Stimulated activated CD8-positive, alpha-beta memory T cell treated with anti-CD3 and anti-CD28 coated beads, Interleukin-2, amount 100 ng/mL, for 48 hours (primary cell): ENCODE results near the gene GNB1L.
"Not testable (repeated sequence)": the region's sequence is repeated elsewhere in the genome, so short reads cannot be mapped to it uniquely, and the experiment has no call there.

Source experiments
- DNase-seq, 2 donors: peaks; one replicate each; pipeline ENCODE4 v3.0.0-alpha.2; 2020; ENCODE audit warnings: low read depth in 2 of 2

Gene GNB1L

DNA sequence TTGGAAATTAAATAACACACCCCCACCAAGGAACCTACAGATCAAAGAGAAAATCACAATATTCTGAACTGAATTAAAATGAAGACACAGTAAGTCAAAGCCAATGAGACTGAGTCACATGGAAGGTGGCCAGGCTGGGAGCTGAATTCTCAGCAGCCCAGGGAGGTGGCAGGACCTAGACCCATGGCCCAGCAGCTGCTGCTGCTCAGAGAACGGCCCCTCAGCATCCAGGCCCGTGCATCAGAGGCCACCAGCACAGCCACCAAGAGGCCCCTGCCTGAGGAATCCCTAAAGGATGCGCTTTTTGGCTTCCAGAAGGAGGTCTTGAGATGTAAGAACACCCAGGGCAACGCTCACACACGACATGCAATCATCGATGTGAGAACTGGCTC is 59.1 kb downstream of the GNB1L start:
- DNase-seq: no peak

DNA sequence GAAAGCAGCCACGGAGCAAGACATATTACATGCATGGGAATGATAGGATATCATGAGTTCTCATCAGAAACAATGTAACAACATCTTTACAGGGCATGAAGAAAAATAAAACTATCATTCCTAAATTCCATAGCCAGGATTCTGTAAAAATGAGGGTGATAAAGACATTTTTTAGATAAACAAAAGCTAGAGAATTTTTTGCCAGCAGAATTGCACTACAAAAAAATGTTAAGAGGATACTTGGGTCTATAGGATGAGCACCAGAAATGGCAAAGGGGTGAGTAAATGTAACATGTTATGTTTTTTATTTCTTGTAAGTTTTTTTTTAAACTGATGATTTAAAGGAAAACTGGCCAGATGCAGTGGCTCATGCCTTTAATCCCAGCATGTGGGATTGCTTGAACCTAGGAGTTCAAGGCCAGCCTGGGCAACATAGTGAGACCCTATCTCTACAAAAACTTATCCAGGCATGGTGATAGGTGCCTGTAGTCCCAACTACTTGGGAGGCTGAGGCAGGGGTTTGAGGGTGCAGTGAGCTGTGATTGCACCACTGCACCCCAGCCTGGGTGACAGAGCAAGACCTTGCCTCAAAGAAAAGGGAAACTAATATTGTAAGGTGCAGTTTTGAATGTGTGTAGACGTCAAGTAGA is 60.9 kb downstream of the GNB1L start:
- DNase-seq: no peak

DNA sequence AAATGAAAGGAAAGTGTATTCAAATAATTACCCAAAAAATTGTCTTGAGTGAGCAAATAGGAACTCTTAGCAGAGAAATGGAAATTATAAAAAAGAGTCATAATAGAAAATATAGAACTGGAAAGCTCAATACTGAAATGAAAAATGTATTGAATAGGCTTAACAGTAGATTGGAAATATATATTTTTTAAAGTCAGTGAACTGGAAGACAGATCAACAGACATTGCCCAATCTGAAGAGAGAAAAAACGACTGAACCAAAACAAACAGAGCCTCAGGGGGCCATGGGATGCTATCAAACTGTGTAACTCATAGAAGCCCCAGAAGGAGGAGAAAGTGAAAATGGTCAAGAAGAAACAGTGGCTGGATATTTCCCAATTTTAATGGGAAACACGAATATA is 61.5 kb downstream of the GNB1L start:
- DNase-seq: no peak

DNA sequence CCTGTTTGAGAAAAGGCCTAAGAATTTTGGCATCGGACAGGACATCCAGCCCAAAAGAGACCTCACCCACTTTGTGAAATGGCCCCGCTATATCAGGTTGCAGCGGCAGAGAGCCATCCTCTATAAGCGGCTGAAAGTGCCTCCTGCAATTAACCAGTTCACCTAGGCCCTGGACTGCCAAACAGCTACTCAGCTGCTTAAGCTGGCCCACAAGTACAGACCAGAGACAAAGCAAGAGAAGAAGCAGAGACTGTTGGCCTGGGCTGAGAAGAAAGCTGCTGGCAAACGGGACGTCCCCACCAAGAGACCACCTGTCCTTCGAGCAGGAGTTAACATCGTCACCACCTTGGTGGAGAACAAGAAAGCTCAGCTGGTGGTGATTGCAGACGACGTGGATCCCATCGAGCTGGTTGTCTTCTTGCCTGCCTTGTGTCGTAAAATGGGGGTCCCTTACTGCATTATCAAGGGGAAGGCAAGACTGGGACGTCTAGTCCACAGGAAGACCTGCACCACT is 62.2 kb downstream of the GNB1L start:
- not testable (repeated sequence) for DNase-seq

DNA sequence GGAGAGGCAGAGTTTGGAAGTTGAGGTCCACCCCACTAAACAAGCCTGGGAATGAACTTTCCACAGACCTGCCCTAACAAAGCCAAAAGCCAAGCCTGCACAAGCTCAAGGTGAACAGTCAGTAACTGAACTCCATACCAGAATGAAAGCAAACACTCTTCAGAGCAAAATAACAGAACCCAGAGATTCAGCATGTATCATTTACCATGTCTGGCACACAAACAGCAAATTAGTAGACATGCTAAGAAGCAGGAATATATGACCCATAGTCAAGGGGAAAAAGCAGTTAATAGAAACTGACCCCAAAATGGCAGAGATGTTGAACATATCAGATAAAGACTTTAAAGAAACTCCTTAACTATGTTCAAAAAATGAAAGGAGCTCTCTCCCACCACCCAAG is 62.8 kb downstream of the GNB1L start:
- no peak for DNase-seq

DNA sequence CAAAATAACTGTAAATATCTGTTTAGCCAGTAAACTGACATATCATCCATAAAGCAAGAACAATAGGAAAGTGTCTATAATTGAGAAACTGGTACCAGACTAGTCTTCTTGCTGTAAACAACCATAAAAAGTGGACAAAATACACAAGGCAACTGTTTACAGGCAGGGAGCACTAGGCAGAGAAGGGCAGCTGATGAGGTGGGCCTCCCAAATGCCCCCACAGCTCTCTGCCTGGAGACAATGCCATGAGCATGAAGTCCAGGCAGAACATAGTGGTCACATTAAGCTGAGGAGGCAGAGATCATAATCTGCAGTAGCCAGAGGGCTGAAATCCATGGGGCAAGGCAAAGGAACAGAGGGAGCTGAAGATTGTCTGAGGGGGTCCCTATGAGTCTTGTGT is 63.4 kb downstream of the GNB1L start:
- no peak for DNase-seq

DNA sequence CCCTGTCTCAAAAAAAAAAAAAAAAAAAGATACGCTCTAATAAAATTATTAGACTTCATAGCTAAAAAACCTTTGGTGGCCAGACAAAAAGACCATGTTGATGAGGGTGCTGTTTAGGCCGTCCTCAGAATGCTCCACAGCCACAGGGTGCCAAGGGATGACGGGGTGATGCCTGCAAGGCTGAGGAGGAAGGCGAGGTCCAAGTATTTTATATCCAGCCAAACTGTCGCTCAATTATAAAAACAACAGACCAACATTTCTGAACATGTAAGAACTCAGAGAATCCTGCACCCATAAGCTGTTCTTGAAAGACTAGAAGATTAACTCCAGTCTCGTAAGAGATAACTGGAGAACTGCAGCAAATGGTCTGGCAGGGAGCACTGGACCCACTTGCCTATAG is 64.8 kb downstream of the GNB1L start:
- DNase-seq: no peak

DNA sequence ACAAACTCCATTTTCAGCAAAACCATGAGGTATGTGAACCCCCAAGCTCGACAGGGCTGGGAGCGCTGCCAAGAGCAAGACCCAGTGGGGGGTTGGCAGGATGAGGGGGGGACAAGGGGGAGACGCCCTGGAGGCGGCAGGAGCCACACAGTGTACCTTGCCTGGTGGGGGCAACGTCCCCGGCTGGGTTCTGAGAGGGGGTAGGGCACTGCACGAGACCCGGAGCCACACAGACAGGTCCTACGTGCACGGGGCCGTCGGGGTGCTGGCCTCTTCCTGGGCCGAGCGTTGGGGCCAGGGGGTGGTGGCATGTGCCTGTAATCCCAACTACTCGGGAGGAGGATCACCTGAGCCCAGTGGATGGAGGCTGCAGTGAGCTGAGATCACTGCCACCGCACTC is 65.3 kb downstream of the GNB1L start:
- DNase-seq: no peak

DNA sequence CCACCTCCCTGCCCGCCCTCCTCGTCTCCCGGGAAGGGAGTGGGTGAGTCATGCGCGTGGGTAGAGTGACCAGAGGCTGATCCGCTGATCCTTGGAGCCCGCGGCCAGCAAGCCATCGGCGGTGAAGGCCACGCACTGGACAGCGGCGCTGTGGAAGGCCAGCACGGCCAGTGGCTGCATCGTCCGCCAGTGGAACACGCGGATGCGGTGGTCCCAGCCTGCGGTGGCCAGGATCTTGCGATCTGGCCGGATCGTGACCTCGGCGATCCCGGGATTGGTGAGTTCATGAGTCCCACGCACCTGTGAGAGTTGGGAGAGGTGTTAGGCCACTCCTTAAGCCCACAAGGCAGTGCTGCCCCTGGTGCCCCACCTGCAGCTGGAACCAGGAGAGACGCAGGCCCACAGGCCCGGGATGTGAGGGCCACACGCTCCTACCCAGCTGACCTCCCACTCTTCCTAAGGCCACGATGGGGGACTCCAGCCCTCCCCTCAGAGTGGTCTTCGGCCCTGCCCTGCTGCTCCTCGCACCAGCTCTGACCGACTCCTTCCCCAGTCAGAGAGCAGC is 65.9 kb downstream of the GNB1L start:
- DNase-seq: no peak

DNA sequence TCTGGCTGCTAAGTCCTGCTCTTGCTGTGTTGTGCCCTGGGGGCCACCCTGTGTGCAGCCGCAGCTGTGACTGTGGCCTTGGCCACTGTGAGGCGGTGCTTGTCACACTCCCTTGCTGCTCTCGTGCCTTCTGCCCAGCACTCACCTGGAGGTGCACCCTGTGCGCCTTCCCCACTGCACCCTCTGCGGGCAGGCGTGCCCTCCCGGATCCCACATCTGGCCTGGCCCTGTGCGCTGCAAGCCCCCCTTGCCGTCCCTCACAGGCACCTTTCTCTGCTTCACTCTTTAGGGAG is 66.9 kb downstream of the GNB1L start:
- no peak for DNase-seq

DNA sequence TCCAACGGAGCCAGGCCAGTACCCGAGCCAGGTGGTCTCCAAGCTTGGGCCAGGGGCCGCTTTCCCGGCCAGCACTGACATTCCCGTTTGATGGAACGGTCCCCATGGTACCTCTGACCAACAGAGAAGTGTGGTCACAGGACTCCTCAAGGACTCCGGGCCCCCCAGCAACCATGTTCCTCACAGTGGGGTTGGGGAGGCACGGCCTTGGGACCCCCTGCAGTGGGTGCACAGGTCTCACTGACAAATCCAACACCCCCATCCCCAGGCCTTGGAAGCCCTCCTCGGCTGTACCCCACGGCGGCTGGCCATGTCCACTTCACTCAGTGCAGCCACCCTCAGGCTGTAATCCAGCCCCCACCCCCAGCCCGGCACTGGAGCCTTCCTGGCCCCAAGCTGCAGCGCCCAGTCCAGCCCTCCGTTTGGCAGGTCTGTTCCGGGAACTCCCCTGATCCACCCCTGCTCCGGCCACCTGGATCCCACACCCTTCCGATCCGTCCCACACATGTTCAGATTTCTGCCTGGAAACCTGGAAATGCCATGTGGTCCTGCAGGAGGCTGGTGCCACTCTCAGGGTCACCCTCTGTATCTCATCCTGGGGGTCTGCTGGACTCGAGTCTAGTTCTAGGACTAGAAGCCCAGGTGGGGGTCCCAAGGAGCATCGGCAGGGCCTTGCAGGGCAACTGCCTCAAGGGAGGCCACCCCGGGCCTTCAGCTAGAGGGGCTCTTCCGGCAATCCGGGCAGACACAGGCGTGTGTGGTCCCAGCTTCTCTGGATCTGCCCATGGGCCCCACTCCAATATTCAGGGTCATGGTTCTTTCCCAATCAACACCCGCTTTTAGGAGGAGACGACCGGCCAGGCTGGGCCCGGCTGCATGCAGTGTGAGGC is 67.5 kb downstream of the GNB1L start:
- DNase-seq: no peak

DNA sequence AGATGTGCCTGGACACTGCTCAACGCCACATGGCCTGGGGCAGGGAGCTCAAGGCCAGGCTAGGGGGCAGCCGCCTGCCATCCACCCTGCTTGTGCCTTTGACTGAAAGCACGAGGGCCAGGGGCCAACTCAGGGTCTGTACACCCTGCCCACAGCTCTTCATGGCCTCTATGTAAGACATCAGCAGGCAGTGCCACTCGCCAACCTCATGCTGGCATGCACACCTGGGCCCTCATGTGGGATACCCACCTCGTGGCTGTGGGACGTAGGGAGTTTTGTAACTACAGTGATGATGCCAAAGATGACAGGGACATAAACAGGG is 68.4 kb downstream of the GNB1L start:
- no peak for DNase-seq

DNA sequence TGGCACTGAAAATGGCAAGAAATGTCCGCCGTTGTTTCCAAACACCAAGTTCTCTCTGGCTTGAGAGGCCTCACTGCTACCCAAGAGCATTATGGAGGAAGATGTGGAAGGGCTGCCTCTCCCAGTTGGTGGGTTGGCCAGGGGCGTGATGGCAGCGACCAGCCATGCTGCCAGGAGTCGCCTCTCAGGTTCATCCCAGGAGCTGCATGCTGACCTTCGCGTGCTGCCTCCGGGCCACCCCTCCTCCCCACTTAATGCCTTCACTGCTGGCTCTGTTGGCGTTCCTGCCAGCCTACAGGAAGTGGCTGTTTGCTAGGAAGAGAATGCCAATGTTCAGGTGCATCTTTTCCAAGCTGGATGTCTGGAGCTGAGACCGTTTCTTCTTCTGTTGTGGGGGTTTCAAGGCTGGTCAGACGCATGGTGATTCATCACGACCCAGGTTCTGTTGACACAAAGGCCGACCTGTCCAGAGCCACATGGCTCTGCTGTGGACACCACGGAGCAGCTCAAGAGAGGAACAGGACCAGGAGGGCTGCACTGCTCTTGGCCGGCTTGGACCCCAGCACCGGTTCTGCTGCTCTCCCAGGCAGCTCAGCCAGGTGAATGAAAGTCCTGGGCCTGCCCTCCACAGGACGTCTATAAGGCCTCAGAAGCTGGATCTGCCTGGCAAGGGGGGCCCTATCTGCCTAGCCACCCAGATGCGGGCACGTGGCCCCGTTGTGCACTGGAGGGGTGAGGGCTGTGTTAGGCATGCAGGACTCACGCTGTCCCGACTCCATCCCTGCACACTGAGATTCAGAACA is 69.0 kb downstream of the GNB1L start:
- no peak for DNase-seq

DNA sequence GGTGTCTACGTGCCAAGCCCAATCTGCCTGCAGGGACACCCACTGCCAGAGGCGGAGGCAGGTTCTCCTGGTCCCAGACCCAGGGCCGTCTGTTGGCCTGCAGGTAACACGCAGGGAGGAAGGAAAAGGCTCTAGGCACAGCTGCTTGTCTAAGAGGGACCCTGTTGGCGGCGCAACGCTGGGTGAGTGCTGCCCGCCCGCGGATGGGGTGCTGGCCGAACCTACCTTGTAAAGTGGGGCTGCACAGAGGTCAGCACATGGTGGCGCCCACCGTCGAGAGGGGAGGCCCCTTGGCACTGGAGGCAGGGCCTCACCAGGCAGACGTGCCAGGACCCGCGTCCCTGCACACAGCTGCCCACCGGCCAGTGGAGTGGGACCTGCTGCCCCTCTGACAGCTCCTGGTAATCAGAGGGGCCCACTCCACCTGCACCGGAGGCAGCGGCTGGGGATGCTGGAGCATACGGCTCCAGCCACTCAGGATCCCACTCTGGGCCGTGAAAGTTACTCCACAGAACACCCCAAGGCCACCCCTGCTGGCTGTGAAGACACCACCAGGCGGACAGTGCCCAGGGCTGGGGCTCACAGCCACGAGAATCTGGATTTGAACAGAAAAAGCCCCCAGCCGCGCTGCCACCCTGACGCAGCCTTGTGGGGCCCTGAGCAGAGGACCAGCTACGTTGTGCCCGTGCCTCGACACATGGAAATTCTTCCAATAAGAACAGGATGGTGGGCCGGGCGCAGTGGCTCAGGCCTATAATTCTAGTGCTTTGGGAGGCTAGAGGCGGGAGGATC is 70.1 kb downstream of the GNB1L start:
- DNase-seq: no peak

DNA sequence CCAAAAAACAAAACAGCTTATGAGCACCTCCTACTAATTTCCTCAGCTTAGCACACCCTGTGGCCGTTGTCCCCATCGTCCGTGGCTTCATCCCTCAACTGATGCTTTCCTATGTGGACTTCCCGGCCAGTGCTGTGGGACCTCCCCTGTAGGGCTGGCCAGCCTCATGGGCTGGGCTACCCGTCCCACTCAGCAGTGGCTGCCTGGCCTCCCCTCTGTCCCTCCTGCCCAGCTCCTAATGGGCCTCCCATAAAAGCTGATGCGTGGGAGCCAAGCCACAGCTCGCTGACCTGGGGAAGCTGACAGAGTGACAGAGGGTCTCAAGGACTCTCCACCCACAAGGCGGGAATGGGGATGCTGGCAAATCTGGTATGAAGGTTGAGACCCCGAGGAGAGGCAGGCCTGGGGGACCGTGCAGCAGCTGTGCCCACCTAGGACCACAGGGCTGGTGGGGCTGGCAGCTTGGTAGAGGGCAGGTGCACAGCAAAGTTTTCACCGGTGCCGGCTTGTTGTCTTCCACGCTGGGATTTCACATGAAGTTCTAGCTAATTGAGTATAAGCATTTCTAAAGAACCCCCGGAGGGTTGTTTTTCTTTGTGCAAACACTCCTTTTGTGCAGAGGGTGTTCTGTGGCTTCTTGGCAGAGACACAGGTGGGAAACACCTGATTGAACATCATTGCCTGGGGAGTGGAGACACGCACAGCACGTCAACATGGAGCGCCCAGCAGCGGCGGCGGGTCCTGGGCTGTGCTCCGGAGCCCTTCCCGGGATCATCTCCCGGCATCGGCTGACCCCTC is 70.9 kb downstream of the GNB1L start:
- no peak for DNase-seq

DNA sequence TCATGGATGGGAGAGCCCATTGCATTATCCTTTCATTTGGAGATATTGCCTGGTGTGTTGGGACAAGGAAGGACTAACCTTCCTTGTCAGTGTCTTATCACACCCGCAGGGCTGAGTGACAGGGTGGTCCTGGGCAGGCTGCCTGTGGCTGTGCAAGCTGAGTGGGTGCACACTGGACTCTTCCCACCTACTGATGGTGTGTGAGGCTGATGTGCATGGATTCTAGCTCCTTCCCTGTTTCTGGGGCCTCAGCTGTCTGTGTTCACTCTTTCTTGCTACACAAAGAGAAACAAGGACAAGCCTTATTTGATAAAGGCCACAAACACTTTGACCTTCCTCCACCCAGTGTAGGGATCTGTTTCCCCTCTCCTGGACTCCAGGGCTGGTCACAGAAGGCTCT is 72.1 kb downstream of the GNB1L start:
- no peak for DNase-seq

DNA sequence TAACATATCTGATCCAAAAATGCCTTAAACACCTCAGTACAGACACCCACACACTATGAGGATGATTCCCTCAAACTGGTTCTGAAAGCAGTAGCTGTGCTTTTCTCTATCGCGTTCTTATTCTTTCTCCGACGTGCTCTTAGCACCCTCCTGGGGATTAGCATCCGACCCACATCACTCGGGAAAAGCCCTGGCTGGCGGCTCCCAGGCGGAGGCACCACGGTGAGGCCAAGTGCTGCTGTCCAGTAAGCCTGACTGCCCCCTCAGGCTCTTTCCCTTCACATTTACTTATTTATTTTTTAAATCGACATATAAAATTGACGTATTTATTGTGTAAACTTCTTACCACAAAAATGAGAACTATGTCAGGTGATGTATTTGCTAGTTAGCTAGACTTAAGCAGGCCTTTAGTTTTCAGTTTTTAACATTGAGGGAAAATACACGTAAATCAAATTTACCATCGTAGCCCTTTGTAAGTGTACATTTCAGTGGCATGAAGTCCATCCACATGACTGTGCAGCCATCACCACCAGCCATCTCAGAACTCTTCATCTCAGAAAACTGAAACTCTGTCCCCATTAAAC is 74.9 kb downstream of the GNB1L start:
- no peak for DNase-seq

DNA sequence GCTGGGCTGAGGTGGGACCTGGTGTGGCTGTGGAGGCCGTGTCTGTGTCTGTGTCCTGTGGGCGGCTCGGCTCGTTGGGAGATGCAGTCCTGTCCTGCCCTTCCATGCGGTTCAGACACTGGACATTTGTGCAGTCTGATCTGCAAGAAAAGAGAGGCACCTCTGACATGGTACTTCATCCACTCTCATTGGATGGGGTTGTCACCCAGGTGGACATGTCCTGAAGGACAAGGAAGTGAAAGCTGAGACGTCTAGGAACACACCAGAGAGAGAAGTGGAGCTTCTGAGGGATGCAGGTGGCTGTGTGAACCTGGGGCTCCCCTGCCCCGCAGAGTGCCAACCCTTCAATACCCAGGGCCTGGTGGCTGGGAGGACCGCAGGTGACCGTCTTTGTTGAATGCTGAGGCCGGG is 75.7 kb downstream of the GNB1L start:
- DNase-seq: no peak

DNA sequence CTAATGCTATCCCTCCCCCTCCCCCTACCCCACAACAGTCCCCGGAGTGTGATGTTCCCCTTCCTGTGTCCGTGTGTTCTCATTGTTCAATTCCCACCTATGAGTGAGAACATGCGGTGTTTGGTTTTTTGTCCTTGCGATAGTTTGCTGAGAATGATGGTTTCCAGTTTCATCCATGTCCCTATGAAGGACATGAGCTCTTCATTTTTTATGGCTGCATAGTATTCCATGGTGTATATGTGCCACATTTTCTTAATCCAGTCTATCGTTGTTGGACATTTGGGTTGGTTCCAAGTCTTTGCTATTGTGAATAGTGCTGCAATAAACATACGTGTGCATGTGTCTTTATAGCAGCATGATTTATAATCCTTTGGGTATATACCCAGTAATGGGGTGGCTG is 77.5 kb downstream of the GNB1L start:
- not testable (repeated sequence) for DNase-seq

DNA sequence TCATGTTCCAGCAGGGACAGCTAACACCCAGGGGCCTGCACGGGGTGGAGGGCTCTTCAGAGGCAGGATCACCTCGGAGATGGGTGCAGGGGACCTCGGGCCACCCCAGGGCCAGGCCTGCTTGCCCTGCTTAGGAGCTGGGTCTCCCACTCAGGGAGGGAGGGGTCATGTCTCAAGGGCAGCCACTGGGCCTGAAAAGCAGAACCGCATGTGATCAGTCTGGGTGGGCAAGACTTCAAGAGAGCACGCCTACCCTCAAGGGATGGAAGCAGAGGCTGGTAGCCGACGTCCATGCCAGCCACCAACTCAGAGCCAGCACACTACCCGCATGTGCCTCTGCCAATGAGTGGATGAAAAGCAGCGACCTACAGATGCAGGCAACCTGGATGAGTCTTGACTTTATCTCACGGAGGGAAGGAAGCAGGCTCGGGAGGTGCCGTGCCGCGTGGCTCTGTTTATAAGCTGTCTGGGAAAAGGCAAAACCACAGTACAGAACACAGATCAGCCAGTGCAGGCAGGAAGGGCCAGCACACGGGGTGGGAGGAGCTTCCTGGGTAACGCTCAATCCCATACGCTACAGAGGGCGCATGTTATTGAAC is 78.1 kb downstream of the GNB1L start:
- DNase-seq: no peak
